ENCODE measurements around the gene FMNL2.
"Not testable (repeated sequence)": the region's sequence is repeated elsewhere in the genome, so short reads cannot be mapped to it uniquely, and the experiment has no call there.

FMNL2 gene

DNA sequence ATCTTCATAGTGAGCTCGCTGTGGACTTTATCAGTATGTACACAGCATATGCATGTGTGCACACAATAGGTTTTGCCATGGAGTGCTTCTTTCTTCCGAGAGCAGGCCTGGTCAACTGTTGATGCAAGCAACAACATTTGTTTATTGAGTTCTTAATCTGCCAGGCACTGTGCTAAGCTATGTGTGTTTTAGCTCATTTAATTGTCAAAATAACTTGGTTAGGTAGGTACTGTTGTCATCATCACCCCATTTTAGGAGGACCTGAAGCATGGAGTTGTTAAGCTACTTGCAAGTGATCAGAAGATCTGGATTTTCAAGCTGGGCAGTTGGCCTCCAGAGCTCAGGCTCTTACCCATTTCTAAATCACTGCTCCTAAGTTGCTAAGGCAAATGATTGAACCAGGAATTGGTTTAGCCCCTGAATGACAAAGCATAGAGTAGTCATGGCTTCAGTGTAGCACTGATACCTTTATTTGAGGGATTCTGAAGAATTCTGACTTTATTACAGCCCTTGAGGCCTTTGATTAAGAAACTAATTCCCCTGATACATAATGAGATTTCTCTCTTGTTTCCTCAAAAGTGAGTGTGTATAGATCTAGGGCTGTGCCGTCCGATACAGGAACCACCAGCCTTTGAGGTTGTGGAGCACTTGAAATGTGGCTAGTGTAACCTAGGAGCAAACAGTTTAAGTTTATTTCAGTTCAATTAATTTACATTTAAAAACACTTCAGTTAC, 132.9 kb downstream of the FMNL2 start:
- peak in 1 of 56 donors; percentile 39 for DNase-seq

GRCh38 chr2:152468899-152469692, 134.1 kb downstream of the FMNL2 start:
- peak in 17 of 56 donors; percentile 12 to 74 (median 41) for DNase-seq

DNA sequence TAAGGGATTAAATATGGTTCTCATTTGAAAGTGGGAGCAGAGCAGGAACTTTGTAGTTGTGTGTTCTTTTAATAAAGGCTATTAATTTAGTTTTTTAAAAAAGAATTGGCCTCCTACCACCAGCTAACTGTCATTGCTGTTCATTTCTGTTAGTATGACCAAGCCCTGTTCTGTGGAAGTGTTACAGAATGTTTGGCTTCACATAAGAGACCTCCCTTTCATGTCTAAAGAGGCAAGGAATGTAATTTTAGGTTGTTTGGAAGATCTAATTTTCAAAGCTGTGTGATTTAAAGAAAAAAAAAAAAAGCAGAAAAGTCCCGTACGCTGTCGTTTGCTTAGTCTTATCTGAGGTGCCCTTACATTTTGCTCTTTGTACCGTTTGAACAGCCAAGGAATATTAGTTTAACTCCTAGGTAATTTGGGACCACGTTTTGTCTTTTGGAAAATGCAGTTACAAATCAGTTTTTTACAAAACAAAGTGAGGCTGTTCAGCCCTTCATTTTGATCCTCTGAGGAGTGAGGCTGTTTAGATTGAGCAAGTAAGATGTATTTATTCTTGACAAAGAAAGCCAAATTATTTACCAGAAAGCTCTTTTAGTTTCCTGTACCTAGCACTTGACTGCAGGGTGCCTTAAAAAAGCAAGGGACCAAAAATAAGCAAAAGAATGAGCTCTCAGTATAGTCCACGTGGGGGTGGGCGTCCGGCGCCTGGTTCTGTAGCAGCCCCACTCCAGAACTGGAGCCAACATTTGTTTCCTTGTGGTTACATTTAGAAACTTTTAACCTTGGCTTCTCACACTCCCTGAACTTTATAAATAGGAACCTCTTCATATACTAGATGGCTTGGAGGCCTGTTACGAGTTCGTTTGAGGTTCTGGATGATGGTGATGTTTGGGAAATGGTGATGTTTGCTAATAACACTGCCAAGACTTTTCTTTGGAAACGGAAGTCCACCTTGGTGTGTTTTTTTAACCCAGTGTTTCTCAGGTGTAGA, 136.2 kb downstream of the FMNL2 start:
- no peak for DNase-seq

GRCh38 chr2:152472481-152472887, 137.5 kb downstream of the FMNL2 start:
- no peak for DNase-seq

GRCh38 chr2:152473151-152473857, 138.3 kb downstream of the FMNL2 start:
- DNase-seq = no peak

DNA sequence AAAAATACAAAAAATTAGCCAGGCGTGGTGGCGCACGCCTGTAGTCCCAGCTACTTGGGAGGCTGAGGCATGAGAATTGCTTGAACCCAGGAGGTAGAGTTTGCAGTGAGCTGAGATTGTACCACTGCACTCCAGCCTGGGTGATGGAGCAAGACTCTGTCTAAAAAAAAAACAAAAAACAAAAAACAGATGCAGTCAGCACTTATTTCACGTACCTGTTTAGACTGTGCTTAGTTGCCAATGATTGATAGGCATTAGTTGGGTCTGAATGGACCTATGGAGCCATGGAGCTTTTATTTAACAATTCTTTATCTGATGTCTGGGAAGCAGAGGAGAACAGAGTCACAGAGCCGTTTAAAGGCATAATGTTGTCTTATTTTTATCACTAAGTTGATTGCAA, 139.5 kb downstream of the FMNL2 start:
- DNase-seq = not testable (repeated sequence)

GRCh38 chr2:152475982-152476381, 141.0 kb downstream of the FMNL2 start:
- DNase-seq = no peak

- no peak for DNase-seq
Measured at GRCh38 chr2:152477347-152478092, 142.5 kb downstream of the FMNL2 start.

DNA sequence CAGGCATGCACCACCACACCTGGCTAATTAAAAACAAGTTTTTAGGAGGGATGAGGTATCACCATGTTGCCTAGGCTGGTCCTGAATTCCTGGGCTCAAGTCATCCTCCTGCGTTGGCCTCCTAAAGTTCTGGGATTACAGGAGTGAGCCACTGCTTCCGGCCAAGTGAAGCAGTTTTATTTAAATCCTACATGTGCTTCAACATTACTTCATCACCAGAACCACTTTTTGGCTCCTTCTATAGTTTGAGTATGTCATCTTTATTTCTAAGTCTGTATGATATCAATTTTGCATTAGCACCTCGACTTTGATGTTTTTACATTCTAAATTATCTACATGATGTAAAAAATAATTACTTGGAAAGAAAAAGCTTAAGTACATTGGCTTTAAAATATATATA, 144.3 kb downstream of the FMNL2 start:
- no peak for DNase-seq

DNA sequence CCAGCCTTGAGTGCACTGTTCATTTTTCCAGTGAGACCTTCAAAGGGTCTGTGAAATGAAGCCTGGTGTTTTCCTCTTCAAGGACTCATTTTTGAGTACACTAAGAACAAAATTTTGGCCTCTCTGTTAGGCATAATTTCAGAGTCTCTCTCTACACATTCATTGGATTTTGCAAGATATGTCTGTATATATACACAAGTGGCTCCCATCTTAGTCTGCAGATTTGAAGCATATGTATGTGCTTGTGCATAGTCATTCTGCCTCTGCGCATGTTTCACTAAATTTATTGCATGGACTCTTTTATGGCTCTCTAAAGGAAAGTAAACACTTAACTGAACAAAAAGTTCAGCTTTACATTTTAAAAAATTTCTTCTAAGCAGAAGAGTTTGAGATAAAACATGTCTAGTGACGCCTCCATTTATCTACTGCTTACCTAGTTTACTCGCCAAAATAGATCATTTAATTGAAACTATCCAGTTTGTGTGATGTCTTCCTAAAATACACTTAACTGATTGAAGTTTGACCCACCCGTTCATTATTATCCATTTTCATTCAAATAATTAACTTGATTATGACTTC, 145.9 kb downstream of the FMNL2 start:
- DNase-seq = no peak

GRCh38 chr2:152481881-152482583, 147.1 kb downstream of the FMNL2 start:
- no peak for DNase-seq

GRCh38 chr2:152483276-152484063, 148.5 kb downstream of the FMNL2 start:
- peak in 1 of 56 donors; percentile 28 for DNase-seq

DNA sequence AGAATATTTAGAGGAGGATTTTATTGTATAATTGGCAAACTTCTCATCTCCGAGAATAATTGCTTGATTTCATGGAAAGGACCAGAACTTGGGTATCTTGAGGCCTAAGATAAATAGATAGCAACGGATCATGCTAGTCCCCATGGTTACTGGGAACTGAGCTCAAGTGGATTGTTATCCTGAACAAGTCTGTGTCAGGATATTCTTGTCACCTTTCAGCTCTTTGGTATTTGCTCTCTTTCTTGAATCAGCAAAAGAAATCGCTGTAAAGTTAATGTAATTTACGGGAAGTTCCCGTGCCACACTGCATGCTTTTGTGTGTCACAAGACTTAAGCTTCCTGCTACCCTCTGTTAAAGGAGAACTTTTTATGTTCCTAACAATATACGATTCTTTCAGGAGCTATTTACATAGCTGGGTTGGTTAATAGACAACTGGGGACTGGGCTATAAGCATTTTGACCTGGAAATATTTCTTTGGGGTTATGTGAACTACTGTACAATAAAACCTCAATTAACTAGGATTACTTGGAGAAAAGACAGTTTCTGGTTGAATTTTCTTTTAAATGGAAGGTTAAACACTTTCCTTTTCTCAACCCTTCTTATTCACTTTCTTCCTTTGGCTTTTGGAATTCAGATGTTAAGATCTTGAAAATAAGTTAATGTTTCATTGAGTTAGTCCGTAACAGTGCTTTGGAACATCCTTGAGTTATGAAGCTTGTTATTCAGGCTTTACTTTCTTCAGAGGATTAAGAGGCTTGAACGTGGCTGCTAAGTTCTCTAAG, 151.2 kb downstream of the FMNL2 start:
- DNase-seq = peak in 1 of 56 donors; percentile 25

DNA sequence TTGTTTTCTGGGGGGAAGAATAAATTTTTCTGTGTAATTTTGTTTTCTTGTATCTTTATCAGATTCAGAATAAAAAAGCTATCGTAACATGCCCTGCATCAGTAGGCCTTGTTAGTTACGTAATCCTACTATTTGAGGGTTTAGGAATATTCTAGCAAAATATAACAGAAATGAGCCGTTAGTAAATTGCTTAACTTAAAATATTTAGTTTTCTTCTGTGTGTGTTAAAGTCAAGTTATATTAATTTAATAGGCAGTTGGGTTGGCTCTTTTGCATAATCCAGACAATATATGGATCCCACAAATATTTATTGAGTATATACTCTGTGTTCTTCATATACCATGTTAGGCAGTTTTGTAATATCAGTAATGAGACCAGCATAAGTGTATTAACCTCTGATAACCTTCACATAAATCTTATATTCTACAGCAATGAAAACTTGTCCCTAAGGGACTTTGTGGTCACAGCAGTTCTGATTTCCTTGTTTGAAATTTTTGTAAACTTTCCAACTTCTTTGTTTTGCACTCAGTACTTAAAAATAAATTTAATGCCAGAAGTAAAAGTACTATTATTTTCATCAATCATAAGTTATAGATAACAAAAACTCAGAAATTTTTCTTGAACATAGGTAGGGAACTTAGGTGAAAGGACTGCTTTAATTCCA, 151.9 kb downstream of the FMNL2 start:
- DNase-seq = no peak

GRCh38 chr2:152488075-152488474, 153.1 kb downstream of the FMNL2 start:
- no peak for DNase-seq

- DNase-seq = no peak
Measured at GRCh38 chr2:152489364-152489763, 154.4 kb downstream of the FMNL2 start.
